ENCODE measurements around the gene ACVRL1.

ACVRL1 gene

DNA sequence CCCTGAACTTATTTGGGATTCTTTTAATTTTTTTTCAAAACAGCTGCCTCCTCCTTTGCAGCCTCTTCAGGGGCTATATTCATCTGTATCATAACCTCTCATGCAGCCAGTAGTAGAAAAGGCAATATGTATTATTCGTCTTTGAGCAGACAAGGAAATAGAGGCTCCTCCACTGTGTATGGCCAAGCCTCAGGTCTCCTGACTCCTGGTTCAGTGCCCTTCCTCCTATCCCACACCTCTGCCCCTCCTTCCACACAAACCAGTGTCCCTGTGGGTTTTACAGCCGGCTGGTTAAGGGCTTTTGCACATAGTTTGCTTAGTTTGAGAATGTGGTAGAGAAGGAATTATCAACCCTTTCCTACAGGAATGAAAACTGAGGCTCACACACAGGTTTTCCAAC, 8.8 kb upstream of the ACVRL1 start:
- DNase-seq (ENCODE audit: low read depth, low spot score) = no peak

DNA sequence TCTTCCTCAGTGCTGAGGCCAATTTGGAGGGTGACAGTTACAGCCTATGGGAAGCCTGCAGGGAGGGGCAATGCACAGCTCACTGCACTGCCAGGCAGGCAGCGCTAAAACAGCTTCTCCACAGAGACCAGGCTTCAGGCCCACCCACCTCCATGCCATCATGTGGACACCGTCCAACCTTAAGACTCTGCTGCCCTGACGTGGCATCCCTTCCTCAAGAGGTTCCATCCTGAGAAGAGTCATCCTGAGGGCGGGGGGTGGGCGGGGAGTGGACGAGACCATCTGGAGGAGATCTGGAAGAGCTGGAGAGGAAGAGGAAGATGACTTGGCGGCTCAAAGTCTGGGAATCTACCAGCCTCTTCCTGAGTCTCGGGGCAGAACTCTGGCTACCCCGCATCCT, 8.4 kb upstream of the ACVRL1 start:
- DNase-seq (ENCODE audit: low read depth, low spot score) = no peak

DNA sequence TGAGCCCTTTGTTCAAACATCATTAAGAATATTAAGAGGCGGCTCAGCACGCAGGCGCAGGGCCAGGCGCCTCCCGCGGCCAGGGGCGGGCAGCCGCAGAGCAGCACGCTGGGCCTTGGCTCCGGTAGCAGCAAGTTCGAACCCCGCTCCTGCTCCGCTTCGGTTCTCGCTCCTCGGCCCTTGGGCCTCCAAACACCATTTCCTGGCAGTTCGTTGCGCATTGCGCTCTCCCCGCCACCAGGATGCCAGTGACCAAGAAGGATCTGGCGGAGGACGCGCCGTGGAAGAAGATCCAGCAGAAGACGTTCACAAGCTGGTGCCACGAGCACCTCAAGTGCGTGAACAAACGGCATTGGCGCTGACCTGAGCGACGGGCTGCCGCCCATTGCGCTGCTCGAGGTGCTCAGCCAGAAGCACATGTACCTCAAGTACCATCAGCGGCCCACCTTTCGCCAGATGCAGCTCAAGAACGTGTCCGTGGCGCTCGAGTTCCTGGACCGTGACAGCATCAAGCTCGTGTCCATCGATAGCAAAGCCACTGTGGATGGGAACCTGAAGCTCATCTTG, 6.9 kb upstream of the ACVRL1 start:
- DNase-seq (ENCODE audit: low read depth, low spot score) = no peak

DNA sequence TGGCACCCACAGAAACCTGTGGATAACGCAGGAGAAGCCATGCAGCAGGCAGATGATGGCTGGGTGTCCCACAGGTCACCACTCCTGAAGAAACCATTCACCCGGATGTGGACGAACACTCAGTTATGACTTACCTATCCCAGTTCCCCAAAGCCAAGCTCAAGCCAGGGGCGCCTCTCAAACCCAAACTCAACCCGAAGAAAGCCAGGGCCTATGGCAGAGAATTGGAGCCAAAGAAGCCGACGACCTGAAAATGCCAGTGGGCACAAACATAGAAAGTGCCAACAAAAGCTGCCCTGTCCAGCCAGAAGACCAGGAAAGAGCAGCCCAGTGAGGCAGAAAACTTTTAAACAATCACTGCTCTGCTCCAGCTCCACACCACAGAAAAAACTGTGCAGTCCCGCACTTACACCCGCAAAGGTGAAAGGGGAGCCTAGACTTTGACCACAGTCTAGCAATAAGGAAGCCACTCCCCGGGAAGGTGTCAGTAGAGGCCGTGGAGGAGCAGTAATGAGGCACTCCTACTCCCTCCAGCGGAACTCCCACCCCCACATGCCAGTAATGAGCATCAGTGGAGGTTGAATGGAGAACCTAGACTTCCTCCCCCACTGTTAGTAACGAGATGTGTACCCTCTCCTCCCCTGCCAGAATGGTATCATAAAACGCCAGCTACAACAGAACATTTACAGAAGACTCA, 6.0 kb upstream of the ACVRL1 start:
- DNase-seq (ENCODE audit: low read depth, low spot score) = no peak

DNA sequence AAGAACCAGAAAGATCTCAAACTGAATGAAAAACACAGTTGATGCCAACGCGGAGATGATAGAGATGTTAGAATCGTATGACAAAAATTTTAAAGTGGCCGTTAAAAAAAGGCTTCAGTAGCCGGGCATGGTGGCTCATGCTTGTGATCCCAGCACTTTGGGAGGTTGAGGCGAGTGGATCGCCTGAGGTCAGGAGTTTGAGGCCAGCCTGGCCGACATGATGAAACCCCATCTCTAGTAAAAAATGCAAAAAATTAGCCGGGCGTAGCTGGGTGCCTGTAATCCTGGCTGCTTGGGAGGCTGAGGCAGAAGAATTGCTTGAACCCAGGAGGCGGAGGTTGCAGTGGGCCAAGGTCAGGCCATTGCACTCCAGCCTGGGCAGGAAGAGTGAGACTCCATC, 5.4 kb upstream of the ACVRL1 start:
- no peak for DNase-seq (ENCODE audit: low read depth, low spot score)

DNA sequence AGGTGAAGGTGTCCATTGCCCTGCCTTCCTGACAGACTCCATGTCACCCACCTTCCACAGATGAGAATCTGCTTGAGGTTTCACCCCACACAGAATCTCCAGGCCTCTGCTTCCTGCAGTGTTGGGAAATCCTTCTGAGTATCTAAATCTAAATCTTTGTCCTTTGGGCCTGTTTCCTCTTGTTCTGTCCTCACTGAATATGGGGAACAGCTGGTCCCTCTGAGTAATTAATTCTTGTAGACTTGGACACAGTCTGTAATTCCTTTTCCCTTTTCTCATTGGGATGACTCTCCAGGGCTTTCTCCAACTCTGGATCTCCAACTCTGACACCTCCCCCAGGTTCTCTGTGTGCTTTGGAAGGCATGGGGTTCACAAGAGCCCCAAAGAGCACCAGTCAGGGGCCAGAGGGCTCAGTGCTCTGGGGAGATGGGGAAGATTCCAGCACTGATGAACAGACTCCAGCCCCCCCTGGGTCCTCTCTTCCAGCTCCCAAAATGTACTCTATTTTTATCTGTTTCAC, 2.3 kb upstream of the ACVRL1 start:
- DNase-seq (ENCODE audit: low read depth, low spot score) = no peak

DNA sequence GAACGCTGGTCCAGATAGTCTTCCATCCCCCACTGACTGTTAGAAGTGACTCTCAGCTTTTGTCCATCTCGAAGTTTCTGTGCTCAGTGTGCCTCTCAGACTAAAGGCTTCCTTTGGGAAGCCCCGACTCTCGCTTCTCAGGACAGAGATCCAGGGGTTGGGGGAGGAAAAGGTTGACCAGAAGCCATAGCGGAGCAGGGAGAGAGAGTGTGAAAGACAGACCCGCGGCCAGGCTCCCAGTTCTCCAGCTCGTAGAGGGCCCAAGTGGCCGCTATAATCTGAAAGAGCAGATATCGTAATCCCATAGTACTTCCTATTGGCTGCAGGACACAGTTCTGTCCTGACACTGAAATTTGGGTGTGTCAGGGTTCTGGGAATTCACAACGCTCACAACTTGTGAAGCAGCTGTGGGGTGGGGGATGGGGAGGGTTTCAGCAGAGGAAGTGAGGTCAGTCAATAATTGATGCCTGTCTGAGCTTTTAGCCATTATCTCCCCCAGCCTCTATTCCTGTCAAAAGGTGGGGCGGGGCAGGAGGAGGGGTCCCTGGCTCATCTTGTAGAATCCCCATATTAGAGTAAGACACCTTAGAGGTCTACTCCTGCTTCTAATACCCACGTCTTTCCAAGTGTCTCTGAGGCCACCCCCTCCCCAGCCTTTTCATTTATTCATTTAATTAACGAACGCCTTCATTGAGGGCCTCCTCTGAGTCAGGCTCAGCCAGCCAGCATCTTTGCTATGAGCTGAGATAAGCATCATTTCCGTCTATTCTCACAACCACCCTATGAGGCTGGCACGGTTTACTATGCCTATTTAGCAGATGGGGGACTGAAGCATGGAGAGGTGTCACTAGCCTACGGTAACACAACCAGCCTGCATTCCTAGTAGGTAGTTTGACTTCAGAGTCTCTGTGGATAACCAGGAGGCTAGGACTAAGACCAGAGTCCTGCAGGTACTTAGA, 1.6 kb upstream of the ACVRL1 start:
- DNase-seq (ENCODE audit: low read depth, low spot score) = no peak

DNA sequence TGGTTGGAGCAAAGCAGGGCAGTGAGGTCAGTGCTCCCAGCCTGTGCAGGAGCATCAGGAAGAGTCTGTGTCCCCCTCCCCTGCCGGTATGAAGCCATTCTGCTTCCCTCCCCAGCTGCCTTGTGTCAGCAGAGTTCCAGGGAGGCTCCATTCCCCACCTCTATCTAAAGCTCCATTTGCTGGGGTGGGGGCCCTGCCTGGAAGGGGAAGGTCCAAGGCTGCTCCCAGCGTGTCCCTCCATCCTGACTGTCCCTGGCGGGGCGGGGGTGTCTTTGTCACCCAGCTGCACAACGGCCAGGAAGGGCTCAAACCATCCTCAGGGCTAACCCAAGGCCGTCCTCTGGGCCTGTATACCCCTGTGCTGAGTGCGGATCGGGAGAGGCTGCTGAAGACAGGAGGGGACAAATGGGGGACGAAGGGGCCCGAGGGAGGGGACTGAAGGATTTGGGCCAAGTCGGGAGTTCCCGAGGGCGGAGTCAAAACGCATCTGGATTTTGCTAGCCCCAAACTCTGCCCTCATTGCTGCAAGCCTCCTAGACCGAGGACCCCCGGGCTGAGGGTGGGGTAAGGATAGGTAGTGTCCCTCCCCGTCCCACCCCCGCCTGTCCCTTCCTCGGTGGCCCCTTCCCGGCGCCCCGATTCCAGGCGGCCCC, 748 bp upstream of the ACVRL1 start:
- no peak for DNase-seq (ENCODE audit: low read depth, low spot score)

DNA sequence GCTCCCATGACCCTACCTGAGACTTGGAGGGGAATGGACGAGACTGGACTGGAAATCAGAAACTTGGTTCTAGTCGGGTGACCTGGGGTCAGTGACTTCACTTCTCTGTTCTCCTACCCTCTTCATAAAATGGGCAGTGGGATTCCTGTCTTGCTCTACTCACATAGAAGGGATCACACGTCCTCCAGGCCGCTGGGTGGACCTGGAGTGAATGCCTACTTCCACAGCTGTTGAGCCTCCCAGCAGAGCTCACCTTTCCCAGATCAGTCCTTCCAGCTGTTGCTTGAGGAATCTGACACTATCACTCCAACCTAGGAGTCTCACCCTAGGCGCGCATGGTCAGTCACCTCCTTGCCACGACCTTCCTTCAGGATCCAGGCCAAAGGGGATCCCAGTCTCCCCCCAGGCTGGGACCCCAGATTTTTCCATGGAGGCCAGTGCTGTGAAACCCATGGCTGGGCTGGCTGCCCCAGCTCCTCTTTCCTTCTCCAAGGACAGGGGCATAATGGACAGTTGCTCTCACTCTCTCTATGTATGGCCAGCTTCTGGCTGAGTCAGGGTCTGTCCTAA, 637 bp downstream of the ACVRL1 start:
- no peak for DNase-seq (ENCODE audit: low read depth, low spot score)

DNA sequence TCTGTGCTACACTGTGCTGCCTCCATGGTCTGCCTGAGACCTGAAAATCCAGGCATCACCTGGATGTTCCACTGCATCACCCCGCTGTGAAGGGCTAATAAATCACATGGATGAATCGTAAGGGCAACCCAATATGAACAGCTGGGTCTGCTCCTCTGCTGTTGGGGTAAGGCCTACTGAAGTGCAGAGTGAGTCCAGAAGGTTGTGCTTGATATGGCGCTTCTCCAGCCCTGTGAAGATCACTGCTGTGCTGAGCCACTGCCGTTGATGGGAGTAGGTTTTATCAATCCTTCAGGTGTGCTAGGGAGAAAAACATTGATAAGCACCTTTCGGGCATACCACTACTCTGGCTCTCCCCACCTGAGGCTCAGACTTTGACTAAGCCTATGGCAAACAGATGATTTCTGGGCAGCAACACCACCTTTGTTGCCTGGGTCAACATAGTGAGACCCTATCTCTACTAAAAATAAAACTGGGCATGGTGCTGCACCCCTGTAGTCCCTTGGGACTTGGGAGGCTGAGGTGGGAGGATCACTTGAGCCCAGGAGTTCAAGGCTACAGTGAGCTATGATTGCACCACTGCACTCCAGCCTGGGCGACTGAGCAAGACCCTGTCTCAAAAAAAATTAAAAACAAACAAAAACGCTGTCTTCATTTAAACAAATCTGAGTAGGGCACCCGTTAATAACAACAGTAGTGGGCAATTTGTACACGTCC, 1.7 kb downstream of the ACVRL1 start:
- DNase-seq (ENCODE audit: low read depth, low spot score) = no peak

DNA sequence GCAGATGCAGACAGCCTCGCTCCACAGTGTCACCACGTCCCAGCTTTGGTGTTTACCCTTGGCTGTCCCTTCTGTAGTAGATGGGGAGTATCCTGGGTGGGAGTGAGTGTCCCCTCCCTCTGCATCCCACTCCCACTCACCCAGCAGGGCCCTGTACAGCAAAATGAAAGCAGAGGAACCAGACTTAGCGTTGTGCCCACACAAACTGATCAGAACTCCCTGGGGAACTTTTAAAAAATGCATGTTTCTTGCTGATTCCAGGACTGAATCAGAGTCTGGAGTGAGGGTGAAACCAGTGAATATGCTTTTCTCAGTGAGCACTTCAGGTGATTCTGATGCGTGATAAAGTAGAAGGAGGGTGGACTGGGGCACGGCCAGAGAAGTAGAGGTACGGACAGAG, 2.9 kb downstream of the ACVRL1 start:
- DNase-seq (ENCODE audit: low read depth, low spot score) = no peak

DNA sequence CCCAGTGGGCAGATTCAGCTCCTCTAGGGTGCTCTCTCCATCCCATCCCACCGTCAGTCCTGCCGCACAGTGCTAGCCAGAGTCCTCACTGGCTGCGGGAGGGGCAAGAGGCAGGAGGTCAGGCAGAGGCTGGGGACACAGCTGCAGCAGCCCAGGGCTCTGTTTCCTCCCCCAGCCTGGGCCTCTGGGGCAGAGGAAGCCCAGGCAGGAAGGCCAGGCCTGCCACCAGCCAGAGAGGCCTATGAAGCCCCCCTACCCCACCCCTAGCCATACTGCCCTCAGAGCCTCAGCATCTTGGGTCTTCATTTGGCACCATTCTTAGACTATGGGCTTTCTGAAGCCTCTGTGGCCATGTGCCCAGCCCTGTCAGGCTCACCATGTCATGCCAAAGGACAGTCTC, 3.4 kb downstream of the ACVRL1 start:
- no peak for DNase-seq (ENCODE audit: low read depth, low spot score)

DNA sequence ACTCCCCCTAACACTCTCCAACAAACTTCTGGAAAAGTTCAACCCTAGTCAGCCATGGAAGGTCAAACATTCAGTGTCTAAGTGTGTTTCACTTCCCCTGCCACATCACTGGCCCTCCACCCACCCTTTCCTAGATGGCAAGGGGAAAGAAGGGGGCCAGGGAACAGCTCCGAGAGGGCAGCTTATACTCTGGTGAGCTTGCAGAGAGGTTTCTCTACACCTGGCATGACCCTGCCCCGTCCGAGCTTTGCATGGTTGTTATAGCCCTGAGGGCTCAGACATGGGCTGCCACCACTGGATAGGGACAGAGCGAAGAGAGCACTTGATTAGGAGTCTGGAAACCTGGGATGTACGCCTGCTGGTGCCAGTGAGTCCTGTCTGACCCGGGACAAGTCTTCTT, 4.0 kb downstream of the ACVRL1 start:
- no peak for DNase-seq (ENCODE audit: low read depth, low spot score)

DNA sequence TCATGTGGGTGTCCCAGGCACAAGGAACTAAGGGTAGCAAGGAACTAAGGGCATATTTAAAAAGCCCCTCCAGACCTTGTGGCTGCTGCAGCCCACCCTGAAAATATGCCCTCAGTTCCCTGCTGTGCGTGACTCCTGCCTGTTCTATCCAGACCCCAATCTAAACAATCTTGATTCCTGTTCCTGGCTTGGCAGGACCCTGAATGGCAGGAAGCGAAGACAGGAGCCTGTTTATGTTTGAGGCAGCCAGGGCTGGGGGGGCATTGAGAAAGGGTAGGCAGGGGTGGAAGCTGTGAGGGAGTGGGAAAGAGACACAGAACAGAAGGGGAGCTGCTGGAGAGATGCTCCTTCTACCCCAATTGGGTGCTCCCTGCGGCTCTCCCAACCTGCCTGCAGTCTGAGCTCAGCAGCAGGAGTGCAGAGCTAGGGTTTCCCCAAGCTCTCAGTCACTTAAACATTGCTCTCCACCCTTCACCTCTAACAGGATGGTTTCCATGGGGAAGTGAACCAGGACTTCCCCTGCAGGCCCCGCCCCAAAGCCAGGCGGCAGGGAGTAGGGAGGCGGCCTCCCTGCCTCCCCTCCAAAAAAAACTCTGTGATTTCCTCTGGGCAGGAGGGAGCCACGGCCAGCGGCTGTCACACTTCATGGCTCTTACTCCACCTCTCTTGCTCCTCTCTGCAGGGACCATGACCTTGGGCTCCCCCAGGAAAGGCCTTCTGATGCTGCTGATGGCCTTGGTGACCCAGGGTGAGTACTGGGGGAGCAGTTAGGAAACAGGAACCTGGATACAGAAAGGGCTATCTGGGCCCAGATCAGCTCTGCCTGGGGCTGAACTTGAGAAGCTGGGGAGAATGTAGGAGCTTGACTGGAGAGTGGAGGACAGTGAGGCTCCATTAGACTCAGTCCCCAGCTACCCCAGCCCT, 4.7 kb downstream of the ACVRL1 start:
- DNase-seq (ENCODE audit: low read depth, low spot score) = no peak

DNA sequence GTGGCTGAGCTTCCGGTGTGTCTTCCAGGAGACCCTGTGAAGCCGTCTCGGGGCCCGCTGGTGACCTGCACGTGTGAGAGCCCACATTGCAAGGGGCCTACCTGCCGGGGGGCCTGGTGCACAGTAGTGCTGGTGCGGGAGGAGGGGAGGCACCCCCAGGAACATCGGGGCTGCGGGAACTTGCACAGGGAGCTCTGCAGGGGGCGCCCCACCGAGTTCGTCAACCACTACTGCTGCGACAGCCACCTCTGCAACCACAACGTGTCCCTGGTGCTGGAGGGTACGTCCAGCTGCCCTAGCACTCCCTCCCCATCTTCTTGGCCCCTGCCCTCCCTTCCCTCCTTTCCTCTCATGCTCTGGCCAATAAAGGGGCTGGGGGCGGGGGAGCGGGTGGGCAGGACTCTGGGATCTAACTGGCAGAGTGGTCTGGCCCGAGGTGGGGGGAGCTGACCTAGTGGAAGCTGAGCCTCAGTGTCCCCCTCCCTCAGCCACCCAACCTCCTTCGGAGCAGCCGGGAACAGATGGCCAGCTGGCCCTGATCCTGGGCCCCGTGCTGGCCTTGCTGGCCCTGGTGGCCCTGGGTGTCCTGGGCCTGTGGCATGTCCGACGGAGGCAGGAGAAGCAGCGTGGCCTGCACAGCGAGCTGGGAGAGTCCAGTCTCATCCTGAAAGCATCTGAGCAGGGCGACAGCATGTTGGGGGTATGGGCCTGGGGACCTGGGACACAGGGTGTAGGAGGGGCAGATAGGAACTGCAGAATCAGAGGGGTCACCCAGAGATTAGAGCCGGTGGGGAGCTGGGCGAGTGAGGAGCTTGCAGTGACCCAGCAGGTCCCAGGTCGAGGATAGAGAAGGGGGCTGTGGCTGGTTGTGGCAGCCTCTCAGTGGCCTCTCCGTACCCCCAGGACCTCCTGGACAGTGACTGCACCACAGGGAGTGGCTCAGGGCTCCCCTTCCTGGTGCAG, 6.0 kb downstream of the ACVRL1 start:
- DNase-seq (ENCODE audit: low read depth, low spot score) = no peak

DNA sequence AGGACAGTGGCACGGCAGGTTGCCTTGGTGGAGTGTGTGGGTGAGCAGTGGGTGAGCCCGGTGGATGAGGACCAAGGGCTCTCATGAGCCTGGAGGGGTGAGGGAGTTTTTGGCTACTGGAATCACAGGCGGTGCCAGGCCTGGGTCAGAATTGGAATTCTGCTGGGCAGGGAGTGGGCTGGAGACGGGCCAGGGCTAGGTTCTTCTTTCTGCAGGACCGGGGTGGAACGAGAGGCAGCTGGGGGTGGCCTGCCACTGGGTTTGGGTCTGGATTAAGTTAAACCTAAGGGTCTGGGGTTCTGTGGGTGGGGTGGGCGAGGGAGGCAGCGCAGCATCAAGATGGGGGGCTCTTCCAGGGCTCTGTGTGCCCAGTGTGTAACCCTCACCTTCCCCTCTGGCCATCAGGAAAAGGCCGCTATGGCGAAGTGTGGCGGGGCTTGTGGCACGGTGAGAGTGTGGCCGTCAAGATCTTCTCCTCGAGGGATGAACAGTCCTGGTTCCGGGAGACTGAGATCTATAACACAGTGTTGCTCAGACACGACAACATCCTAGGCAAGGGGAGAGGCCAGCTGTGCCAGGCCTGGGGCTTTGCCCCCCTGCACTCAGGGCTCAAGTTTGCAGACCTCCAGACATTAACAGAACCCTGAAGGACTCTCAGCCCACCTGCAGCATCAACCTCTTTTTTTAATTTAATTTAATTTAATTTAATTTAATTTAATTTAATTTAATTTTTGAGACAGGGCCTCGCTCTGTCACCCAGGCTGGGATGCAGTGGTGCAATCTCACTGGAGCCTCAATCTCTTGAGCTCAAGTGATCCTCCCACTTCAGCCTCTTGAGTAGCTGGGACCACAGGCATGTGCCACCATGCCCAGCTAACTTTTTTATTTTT, 7.0 kb downstream of the ACVRL1 start:
- DNase-seq (ENCODE audit: low read depth, low spot score) = no peak

DNA sequence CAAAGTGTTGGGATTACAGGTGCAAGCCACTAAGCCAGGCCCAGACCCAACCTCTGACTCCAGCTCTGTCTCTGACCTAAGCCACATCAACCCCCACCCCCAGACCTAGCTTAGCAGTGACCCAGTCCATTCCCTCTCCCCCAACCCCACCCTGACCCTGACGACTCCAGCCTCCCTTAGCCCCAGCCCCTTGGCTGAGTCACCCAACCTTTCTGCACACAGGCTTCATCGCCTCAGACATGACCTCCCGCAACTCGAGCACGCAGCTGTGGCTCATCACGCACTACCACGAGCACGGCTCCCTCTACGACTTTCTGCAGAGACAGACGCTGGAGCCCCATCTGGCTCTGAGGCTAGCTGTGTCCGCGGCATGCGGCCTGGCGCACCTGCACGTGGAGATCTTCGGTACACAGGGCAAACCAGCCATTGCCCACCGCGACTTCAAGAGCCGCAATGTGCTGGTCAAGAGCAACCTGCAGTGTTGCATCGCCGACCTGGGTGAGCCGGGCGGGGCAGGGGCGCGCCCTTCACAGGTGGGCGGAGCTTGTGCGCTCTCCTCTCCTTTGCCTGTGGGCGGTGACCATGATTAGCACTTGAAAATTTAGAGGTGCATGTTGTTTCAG, 7.8 kb downstream of the ACVRL1 start:
- no peak for DNase-seq (ENCODE audit: low read depth, low spot score)
